ENCODE measurements around the gene TRIM54. TPM values are rescaled to one million over a fixed set of nuclear protein-coding genes. Genes with fewer than 3 reads are reported as not detected.
"Not testable (repeated sequence)": the region's sequence is repeated elsewhere in the genome, so short reads cannot be mapped to it uniquely, and the experiment has no call there.

TRIM54 gene
- polyA plus RNA-seq, 1 donor from 2014 or later: not detected

- not testable (repeated sequence) for H3K9ac ChIP-seq (ENCODE audit: low read length); H3K27ac ChIP-seq (ENCODE audit: low read length); H3K4me3 ChIP-seq (ENCODE audit: low read length); H3K4me2 ChIP-seq (ENCODE audit: low read length); H3K27me3 ChIP-seq (ENCODE audit: insufficient read depth, low read depth, low read length); H2AFZ ChIP-seq (ENCODE audit: low read depth, low read length); H3K36me3 ChIP-seq (ENCODE audit: insufficient read depth, low read length); H3K9me3 ChIP-seq (ENCODE audit: low read length); H4K20me1 ChIP-seq (ENCODE audit: insufficient read depth); H3K79me2 ChIP-seq (replicated peaks; ENCODE audit: insufficient read depth, low read length); H3K9me2 ChIP-seq (ENCODE audit: insufficient read depth, low read length); H3F3A ChIP-seq (ENCODE audit: insufficient read depth, low read length, poor library complexity, severe bottlenecking)
Measured at GRCh38 chr2:27272537-27273522, 9.4 kb upstream of the TRIM54 start.

- Histone ChIP-seq H3K79me2 (replicated peaks; ENCODE audit: insufficient read depth, low read length) (no peaks in the 10 kb centered on the region), H3K4me2 (ENCODE audit: low read length) (no peak within 1 kb of the TSS), H3K36me3 (ENCODE audit: insufficient read depth, low read length) (no peaks in the 10 kb centered on the region), H3K9me3 (ENCODE audit: low read length) (no peaks in the 10 kb centered on the region), H3K9me2 (ENCODE audit: insufficient read depth, low read length) (no peaks in the 10 kb centered on the region), H3K9ac (ENCODE audit: low read length) (no peak within 1 kb of the TSS), H3K27me3 (ENCODE audit: insufficient read depth, low read depth, low read length) (no peaks in the 10 kb centered on the region), H2AFZ (ENCODE audit: low read depth, low read length) (no peak within 1 kb of the TSS), H3K4me3 (ENCODE audit: low read length) (no peak within 1 kb of the TSS), H4K20me1 (ENCODE audit: insufficient read depth) (no peaks in the 10 kb centered on the region), H3F3A (ENCODE audit: insufficient read depth, low read length, poor library complexity, severe bottlenecking) (no peaks in the 10 kb centered on the region), H3K27ac (ENCODE audit: low read length) (no peak within 1 kb of the TSS)
- no peak for TF ChIP-seq POLR2AphosphoS5 (IDR thresholded peaks at IDR 0.05)
- no peak for TF ChIP-seq MXI1 (conservative IDR thresholded peaks at IDR 0.05; ENCODE audit: poor library complexity, severe bottlenecking)
- TF ChIP-seq SMC3 (conservative IDR thresholded peaks at IDR 0.05; ENCODE audit: poor library complexity): no peak
- no peak for TF ChIP-seq REST (IDR thresholded peaks at IDR 0.05; ENCODE audit: borderline replicate concordance)
- no peak for TF ChIP-seq TAF1 (IDR thresholded peaks at IDR 0.05; ENCODE audit: low read depth)
- TF ChIP-seq RAD21 (conservative IDR thresholded peaks at IDR 0.05): no peak
- TF ChIP-seq CTCF (IDR thresholded peaks at IDR 0.05; ENCODE audit: poor library complexity, severe bottlenecking): no peak
- no peak for TF ChIP-seq EP300 (conservative IDR thresholded peaks at IDR 0.05; ENCODE audit: poor library complexity, severe bottlenecking)
- TF ChIP-seq EZH2 (IDR thresholded peaks at IDR 0.05; ENCODE audit: borderline replicate concordance, insufficient read depth, low read length, poor library complexity, severe bottlenecking): no peak
Measured at GRCh38 chr2:27275211-27276150, 6.7 kb upstream of the TRIM54 start, which contains the start of gene DNAJC5G. TSS of gene DNAJC5G (plus strand) at chr2:27275433. CDS start at chr2:27276729, 1,296 bp downstream.

Measured in neural cell (in vitro differentiated cells).